ENCODE results near the gene HHLA2. TPM values are rescaled to one million over a fixed set of nuclear protein-coding genes. Genes with fewer than 3 reads are reported as not detected.

The HHLA2 gene
- total and polyA plus RNA-seq, 2 of the 8 experiments (the other 6 are each of a cell fraction or from before 2014, with no cell fraction given), result not detected

DNA sequence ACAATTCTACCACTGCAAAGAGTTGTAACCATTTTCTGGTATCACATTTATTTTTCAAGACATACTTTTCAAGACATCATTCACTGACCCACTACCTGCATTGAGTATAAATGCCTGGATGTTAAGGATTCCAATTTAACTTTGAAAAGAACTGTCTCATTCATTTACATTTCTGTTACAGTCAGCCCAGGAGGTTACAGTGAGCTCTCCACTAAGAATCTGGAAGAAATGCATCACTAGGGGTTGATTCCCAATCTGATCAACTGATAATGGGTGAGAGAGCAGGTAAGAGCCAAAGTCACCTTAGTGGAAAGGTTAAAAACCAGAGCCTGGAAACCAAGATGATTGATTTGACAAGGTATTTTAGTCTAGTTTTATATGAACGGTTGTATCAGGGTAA is 81.0 kb downstream of the HHLA2 start:
- H3K4me2 ChIP-seq (ENCODE audit: insufficient read depth in 1 of 2, low read depth in 2 of 2, low read length in 2 of 2), result no peak overlapping the region
- H4K20me1 ChIP-seq (replicated peaks in 1 of 2; ENCODE audit: control insufficient read depth in 1 of 2, insufficient read depth in 2 of 2, low read length in 2 of 2), result no peaks in the 10 kb centered on the region
- H3K4me3 ChIP-seq (ENCODE audit: extremely low read depth in 1 of 4, insufficient read depth in 2 of 4, low read depth in 3 of 4, low read length in 4 of 4), result no peak overlapping the region
- H3K79me2 ChIP-seq (ENCODE audit: control insufficient read depth in 1 of 2, insufficient read depth in 2 of 2, low read length in 2 of 2), result no peaks in the 10 kb centered on the region
- ChIA-PET CTCF (ENCODE audit: partially characterized antibody) (interaction anchor here (1.7 to 2.0 kb wide), 2 partner anchors 15 to 219 kb away, joined by 4 to 6 read pairs; no protein-coding TSS in a partner anchor), POLR2A (ENCODE audit: partially characterized antibody) (no interaction called here)
- no peak overlapping the region for H3K9ac ChIP-seq (replicated peaks in 1 of 4; ENCODE audit: extremely low read depth in 1 of 4, low read depth in 3 of 4, low read length in 3 of 4)
- no peak overlapping the region for H3K14ac ChIP-seq (ENCODE audit: insufficient read length)
- H3K23me2 ChIP-seq (ENCODE audit: low read depth, low read length), result no peaks in the 10 kb centered on the region
- 89% methylated on average over 1 of the region's 1 CpG; no CpG with 5 or more reads in 1 of the 2 experiments for WGBS, 2 experiments (ENCODE audit: extremely low coverage in 1 of 2, insufficient coverage in 1 of 2, insufficient read length in 1 of 2, insufficient replicate concordance in 2 of 2, low coverage in 1 of 2, low lambda C conversion rate in 2 of 2, missing lambda C conversion rate in 1 of 2)
- H3K4me1 ChIP-seq (replicated peaks in 1 of 4; ENCODE audit: control insufficient read depth in 3 of 4, insufficient read depth in 4 of 4, low read length in 3 of 4), result peaks cover 2 to 10% (median 5%) of the 10 kb centered on the region in 4 experiments; a peak in 4 of 7 replicates
- no peak overlapping the region for H3K4ac ChIP-seq (replicated peaks; ENCODE audit: insufficient read length, low read depth, low read length)
- no peak overlapping the region for H3K56ac ChIP-seq (replicated peaks; ENCODE audit: insufficient read length, low read depth, low read length)
- no peak overlapping the region for H2AFZ ChIP-seq (ENCODE audit: low read length)
- H3K23ac ChIP-seq (ENCODE audit: insufficient read length), result no peak overlapping the region
- no peak overlapping the region for H2BK15ac ChIP-seq (ENCODE audit: low read length)
- FAIRE-seq (peak; percentile 42), DNase-seq (ENCODE audit: low read depth in 1 of 2, low spot score in 2 of 2) (no peak)
- H3K27me3 ChIP-seq (replicated peaks in 1 of 4; ENCODE audit: control insufficient read depth in 3 of 4, extremely low read depth in 1 of 4, insufficient read depth in 3 of 4, low read length in 3 of 4), result no peaks in the 10 kb centered on the region
- H2BK5ac ChIP-seq (ENCODE audit: low read depth, low read length), result no peak overlapping the region
- H2BK12ac ChIP-seq (ENCODE audit: low read depth, low read length), result no peak overlapping the region
- H3K27ac ChIP-seq (ENCODE audit: low read depth, low read length), result no peak overlapping the region
- H3K18ac ChIP-seq (ENCODE audit: extremely low read depth, low read length), result no peak overlapping the region
- no peaks in the 10 kb centered on the region for H3K79me1 ChIP-seq (ENCODE audit: low read depth, low read length)
- H2BK20ac ChIP-seq (ENCODE audit: low read length), result no peak overlapping the region
- no peak overlapping the region for H2BK120ac ChIP-seq (replicated peaks; ENCODE audit: low read depth, low read length)
- H2AK5ac ChIP-seq (ENCODE audit: low read depth, low read length), result no peak overlapping the region
- no peaks in the 10 kb centered on the region for H3K9me3 ChIP-seq (ENCODE audit: insufficient read depth in 2 of 2, low read depth in 1 of 2, low read length in 1 of 2)
- H4K5ac ChIP-seq (ENCODE audit: insufficient read length, low read depth, low read length), result no peak overlapping the region
- H3K36me3 ChIP-seq (ENCODE audit: control insufficient read depth in 2 of 4, insufficient read depth in 4 of 4, low read length in 3 of 4), result no peaks in the 10 kb centered on the region
- H4K8ac ChIP-seq (ENCODE audit: extremely low read depth, insufficient read depth, low read length), result no peak overlapping the region
- TF ChIP-seq RXRA (IDR thresholded peaks at IDR 0.05; ENCODE audit: insufficient read depth, low read depth, low read length) (no peak), KDM4A (IDR thresholded peaks at IDR 0.05; ENCODE audit: low read depth, low read length, severe bottlenecking) (no peak), GTF2F1 (IDR thresholded peaks at IDR 0.05; ENCODE audit: borderline replicate concordance, low read depth, low read length) (no peak), CHD1 (IDR thresholded peaks at IDR 0.05; ENCODE audit: low read depth, low read length) (no peak)
- H4K91ac ChIP-seq (replicated peaks; ENCODE audit: insufficient read length, low read length), result no peak overlapping the region
